Keratinocyte (primary cell): ENCODE measurements around the gene ADGRD1.

Source experiments
- CTCF ChIP-seq, 3 experiments: IDR thresholded peaks in 1 of 3; conservative IDR thresholded peaks in 1 of 3; optimal IDR thresholded peaks in 1 of 3; 2 replicates in 2 of 3; 3 replicates in 1 of 3; pipeline versions ENCODE3 to v1.5.1; 2011; ENCODE audit warnings: low read length in 3 of 3, mild to moderate bottlenecking in 3 of 3, moderate library complexity in 2 of 3, control low read depth in 1 of 3, inconsistent platforms in 1 of 3; ENCODE audit not compliant: insufficient read depth in 2 of 3; ENCODE audit errors: extremely low read depth in 1 of 3
- EZH2 ChIP-seq: IDR thresholded peaks from one replicate; pipeline ENCODE4 v1.6.1; 2012; ENCODE audit warnings: inconsistent platforms, mild to moderate bottlenecking, low read length, moderate library complexity

GRCh38 chr12:131135786-131136538 lies 182.3 kb downstream of the ADGRD1 start:
- no peak for TF ChIP-seq CTCF (optimal IDR thresholded peaks at IDR 0.05 in 1 of 3, IDR thresholded peaks at IDR 0.05 in 1 of 3, conservative IDR thresholded peaks at IDR 0.05 in 1 of 3; ENCODE audit: extremely low read depth in 1 of 3, insufficient read depth in 2 of 3, low read length in 3 of 3)
- no peak for TF ChIP-seq EZH2
